GM12891 (cell line): ENCODE results near the gene TUBB1.
A peak's percentile ranks its signal among the peaks of the same experiment; 100 is the strongest.

Source experiments
- DNase-seq: peaks from one replicate; pipeline ENCODE4 v3.0.0; 2011; ENCODE audit warnings: low spot score; ENCODE audit not compliant: insufficient read length
- FAIRE-seq: peaks from 2 replicates; lab custom pipeline; 2011; peaks lifted over from hg19 to GRCh38; lab: Jason Lieb, UNC
- PAX5 ChIP-seq: IDR thresholded peaks from 2 replicates; pipeline ENCODE4 v1.6.1; 2011; ENCODE audit warnings: low read length, moderate library complexity, mild to moderate bottlenecking; ENCODE audit not compliant: insufficient read depth, severe bottlenecking
- POLR2A ChIP-seq: IDR thresholded peaks from 2 replicates; pipeline ENCODE4 v1.6.1; 2011; ENCODE audit warnings: low read depth, low read length, control low read depth
- POLR2AphosphoS5 ChIP-seq: IDR thresholded peaks from 2 replicates; pipeline ENCODE4 v1.6.1; 2011; ENCODE audit warnings: low read depth, low read length, control low read depth
- POU2F2 ChIP-seq: IDR thresholded peaks from 2 replicates; pipeline ENCODE4 v1.6.1; 2011; ENCODE audit warnings: low read depth, mild to moderate bottlenecking, control low read depth, low read length, moderate library complexity
- SPI1 ChIP-seq: IDR thresholded peaks from 2 replicates; pipeline ENCODE4 v1.6.1; 2011; ENCODE audit warnings: low read depth, low read length, control low read depth
- TAF1 ChIP-seq: IDR thresholded peaks from 2 replicates; pipeline ENCODE4 v1.6.1; 2011; ENCODE audit warnings: low read depth, low read length, control low read depth

TUBB1 gene

GRCh38 chr20:58996226-58996611 is 23.0 kb upstream of the TUBB1 start:
- TF ChIP-seq POLR2A (peak; percentile 25; the same call in 1 of the 2 replicates), POLR2AphosphoS5 (no peak), PAX5 (no peak), SPI1 (no peak), POU2F2 (no peak), TAF1 (no peak)
- DNase-seq (no peak), FAIRE-seq (no peak)

DNA sequence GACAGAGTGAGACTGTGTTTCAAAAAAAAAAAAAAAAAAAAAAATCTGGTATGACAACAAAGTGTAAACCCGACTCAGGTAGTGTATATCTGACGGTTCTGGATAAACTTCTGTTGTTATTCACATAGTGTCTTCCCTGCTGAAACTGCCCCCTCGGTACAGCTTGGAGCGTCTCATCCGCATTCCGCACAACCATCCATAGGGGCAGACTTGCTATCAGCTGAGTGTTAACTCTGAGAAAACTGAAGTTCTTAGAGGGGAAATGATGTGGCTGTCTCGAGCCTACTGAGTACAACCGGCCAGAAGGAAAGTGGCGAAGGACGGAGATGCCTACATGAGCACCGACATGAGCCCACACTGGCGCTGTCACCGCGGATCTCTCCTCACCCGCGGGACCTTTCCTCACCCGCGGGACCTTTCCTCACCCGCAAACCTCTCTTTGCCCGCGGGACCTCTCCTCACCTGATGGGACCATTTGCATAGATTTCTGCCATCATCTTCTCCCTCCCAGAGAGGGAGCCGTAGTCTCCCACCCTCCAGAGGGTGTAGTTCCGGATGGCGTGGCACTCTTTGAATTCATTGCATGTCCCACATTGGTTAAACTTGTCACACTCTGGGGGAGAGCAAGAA is 22.0 kb upstream of the TUBB1 start:
- TF ChIP-seq POLR2AphosphoS5 (peak; percentile 29; the same call in 1 of the 2 replicates), POU2F2 (no peak)
- FAIRE-seq (no peak), DNase-seq (no peak)

GRCh38 chr20:58998656-58999055 is 20.6 kb upstream of the TUBB1 start:
- TF ChIP-seq POLR2AphosphoS5: peak; percentile 61
- no peak for TF ChIP-seq TAF1
- no peak for TF ChIP-seq SPI1
- TF ChIP-seq POLR2A: 0 out of 2 replicates have a peak, but pooled peaks have one; percentile 31
- no peak for TF ChIP-seq POU2F2
- no peak for DNase-seq
- FAIRE-seq: no peak

DNA sequence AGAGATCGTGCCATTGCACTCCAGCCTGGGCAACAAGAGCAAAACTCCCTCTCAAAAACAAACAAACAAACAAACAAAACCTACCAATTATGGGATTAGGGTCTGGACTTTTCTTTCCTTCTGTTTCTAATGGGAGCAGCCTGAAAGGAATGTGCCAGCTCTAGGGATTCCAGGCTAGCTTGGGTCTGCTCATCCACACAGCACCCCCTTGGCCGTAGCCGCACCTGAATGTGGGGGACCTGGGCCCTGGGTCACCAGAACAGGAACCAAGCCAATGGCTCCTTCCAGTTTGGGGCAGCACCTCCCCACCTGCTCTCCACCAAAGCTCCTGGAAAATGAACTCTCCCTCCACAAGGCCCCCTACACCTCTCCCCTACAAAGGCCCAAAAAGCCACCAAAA is 18.9 kb upstream of the TUBB1 start:
- no peak for DNase-seq
- TF ChIP-seq POLR2AphosphoS5 (no peak), PAX5 (no peak), POLR2A (no peak), SPI1 (no peak), POU2F2 (no peak), TAF1 (no peak)
- no peak for FAIRE-seq

DNA sequence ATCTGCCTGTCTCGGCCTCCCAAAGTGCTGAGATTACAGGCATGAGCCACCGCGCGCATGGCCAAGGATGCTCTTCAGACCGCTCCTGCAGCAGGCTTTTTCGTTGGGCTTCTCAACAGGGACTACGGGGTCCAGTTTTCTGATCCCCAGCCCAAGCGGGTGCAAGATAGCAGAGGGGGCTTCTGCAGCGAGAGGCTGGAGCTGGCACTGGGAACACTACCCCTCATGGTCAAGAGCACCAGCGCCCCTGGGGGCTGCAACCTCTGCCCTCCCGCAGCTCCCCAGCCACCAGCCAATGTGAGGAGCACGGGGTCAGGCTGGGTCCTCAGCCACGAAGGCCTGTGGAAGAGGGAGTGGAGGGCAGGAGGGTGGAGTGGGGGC is 18.2 kb upstream of the TUBB1 start:
- DNase-seq: no peak
- no peak for FAIRE-seq
- TF ChIP-seq POLR2AphosphoS5 (no peak), POU2F2 (no peak), TAF1 (no peak), SPI1 (no peak), POLR2A (no peak), PAX5 (no peak)

GRCh38 chr20:59001449-59002171 is 17.6 kb upstream of the TUBB1 start:
- DNase-seq (no peak), FAIRE-seq (no peak)
- no peak for TF ChIP-seq POU2F2
- peak; percentile 62; the same call in 1 of the 2 replicates for TF ChIP-seq POLR2AphosphoS5
- peak; percentile 38 for TF ChIP-seq POLR2A

DNA sequence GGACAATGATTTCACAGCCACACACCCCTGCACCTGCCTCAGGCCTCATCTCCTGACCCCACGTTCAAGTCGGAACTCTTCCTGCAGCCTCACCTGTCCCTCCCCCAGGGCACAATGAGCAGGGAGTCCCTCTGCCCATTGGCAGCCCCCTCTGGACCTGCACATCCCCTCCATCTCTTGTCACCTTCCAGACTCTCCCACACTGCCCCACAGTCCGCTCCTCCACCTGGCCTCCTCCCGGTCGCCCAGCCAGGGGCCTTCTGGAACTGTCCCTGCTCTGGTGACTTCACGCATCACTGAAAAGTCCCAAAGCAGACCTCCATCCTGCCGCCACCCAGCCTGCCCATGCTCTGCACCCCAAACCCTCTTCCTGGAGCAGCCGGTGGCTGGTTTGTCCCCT is 16.8 kb upstream of the TUBB1 start:
- DNase-seq (no peak), FAIRE-seq (no peak)
- TF ChIP-seq POLR2A (peak; percentile 57; the same call in 1 of the 2 replicates), POU2F2 (no peak), TAF1 (no peak), PAX5 (no peak), SPI1 (no peak), POLR2AphosphoS5 (no peak; the same call in 1 of the 2 replicates)

GRCh38 chr20:59002874-59003399 is 16.3 kb upstream of the TUBB1 start:
- TF ChIP-seq SPI1 (no peak), POLR2AphosphoS5 (no peak), TAF1 (no peak), POLR2A (no peak; the same call in 1 of the 2 replicates), PAX5 (no peak), POU2F2 (no peak)
- no peak for DNase-seq
- no peak for FAIRE-seq

DNA sequence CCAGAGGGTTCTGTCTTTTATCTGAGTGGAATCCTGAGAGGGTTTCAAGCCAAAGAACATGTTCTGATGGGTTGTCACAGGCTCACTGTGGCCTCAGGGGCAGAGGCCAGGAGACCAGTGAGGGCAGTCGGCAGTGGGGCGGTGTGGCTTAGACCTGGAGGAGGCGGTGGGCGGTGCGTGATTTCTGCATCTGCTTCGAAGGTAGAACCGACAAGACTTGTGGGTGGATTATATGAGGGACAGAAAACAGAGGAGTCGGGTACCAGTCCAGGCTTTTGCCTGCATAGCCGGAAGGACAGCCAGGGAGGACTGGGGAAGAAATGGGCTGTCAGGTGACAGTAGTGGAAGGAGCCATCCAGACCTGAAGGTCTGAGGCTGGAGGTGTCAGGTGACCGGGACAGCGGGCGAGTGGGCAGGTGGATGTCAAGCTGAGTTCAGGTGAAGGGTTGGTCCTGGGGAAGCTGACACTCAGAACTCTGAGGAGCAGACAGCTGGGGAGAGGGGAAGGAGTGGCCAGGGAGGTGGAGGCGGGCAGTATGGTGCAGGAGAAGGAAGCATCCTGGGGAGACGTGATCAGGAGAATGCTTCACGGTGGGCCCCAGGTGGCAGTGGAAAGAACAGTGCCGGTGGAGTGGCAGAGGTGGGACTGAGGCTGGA is 15.3 kb upstream of the TUBB1 start:
- TF ChIP-seq POLR2AphosphoS5 (0 out of 2 replicates have a peak, but pooled peaks have one; percentile 3), POLR2A (no peak)
- DNase-seq: no peak
- peak; percentile 20 for FAIRE-seq

- DNase-seq (peak; percentile 80), FAIRE-seq (peak; percentile 9)
- peak; percentile 84; the same call in 1 of the 2 replicates for TF ChIP-seq SPI1
- no peak for TF ChIP-seq POU2F2
Observed at GRCh38 chr20:59004493-59004762, 14.8 kb upstream of the TUBB1 start.
